H1 (cell line): ENCODE data around the gene PRKCA. TPM values are rescaled to one million over a fixed set of nuclear protein-coding genes. Genes with fewer than 3 reads are reported as not detected.

Source experiments
- CTCF ChIA-PET: fragments of 300-600 bp; sonication (Branson Sonifier 250); formaldehyde crosslinking; loops from one replicate; lab custom pipeline; 2021; ENCODE audit not compliant: partially characterized antibody; lab: Charles Lee
- POLR2A ChIA-PET: fragments of 300-600 bp; sonication (Branson Sonifier 250); formaldehyde crosslinking; loops from one replicate; lab custom pipeline; 2021; ENCODE audit warnings: inconsistent platforms; ENCODE audit not compliant: partially characterized antibody; lab: Charles Lee
- DNase-seq, 2 experiments: peaks; one replicate each; pipeline versions ENCODE4 v3.0.0 to v3.0.0-alpha.2; 2010 to 2022; ENCODE audit warnings: low spot score in 2 of 2, low read depth in 1 of 2, mixed read lengths in 1 of 2
- FAIRE-seq: peaks from 2 replicates; lab custom pipeline; 2011; peaks lifted over from hg19 to GRCh38; lab: Jason Lieb, UNC
- H2AFZ ChIP-seq: 2 replicates; pipeline ENCODE4 v1.8.1; 2012; ENCODE audit warnings: low read length, inconsistent platforms
- H2AK5ac ChIP-seq: 2 replicates; pipeline ENCODE4 v1.6.1; 2013; ENCODE audit warnings: low read depth, low read length
- H2BK120ac ChIP-seq: replicated peaks from 2 replicates; pipeline ENCODE3; 2013; ENCODE audit warnings: low read depth, low read length, inconsistent platforms
- H2BK12ac ChIP-seq: 2 replicates; pipeline ENCODE4 v1.6.1; 2013; ENCODE audit warnings: low read depth, low read length
- H2BK15ac ChIP-seq: 2 replicates; pipeline ENCODE4 v1.6.1; 2013; ENCODE audit warnings: low read length
- H2BK20ac ChIP-seq: 2 replicates; pipeline ENCODE4 v1.6.1; 2013; ENCODE audit warnings: low read length
- H2BK5ac ChIP-seq: 2 replicates; pipeline ENCODE4 v1.6.1; 2013; ENCODE audit warnings: low read depth, low read length
- H3K14ac ChIP-seq: 2 replicates; pipeline ENCODE4 v1.6.1; 2013; ENCODE audit warnings: inconsistent platforms; ENCODE audit not compliant: insufficient read length
- H3K18ac ChIP-seq: 2 replicates; pipeline ENCODE4 v1.6.1; 2013; ENCODE audit warnings: low read length; ENCODE audit errors: extremely low read depth
- H3K23ac ChIP-seq: 2 replicates; pipeline ENCODE4 v1.6.1; 2013; ENCODE audit warnings: inconsistent platforms; ENCODE audit not compliant: insufficient read length
- H3K23me2 ChIP-seq: 2 replicates; pipeline ENCODE4 v1.6.1; 2013; ENCODE audit warnings: low read depth, low read length
- H3K27ac ChIP-seq: 2 replicates; pipeline ENCODE4 v1.6.1; 2011; ENCODE audit warnings: low read depth, low read length, inconsistent platforms
- H3K27me3 ChIP-seq, 4 experiments: replicated peaks in 1 of 4; 1 replicate in 1 of 4; 2 replicates in 3 of 4; pipeline versions ENCODE4 v1.6.1 to v1.8.1; 2011 to 2013; ENCODE audit warnings: low read length in 3 of 4, mild to moderate bottlenecking in 3 of 4, inconsistent platforms in 2 of 4, mixed read lengths in 2 of 4, moderate library complexity in 1 of 4; ENCODE audit not compliant: control insufficient read depth in 3 of 4, insufficient read depth in 3 of 4; ENCODE audit errors: extremely low read depth in 1 of 4
- H3K36me3 ChIP-seq, 4 experiments: 2 replicates each; pipeline versions ENCODE4 v1.6.1 to v1.8.1; 2011 to 2013; ENCODE audit warnings: mild to moderate bottlenecking in 4 of 4, low read length in 3 of 4, moderate library complexity in 2 of 4, control low read depth in 1 of 4, inconsistent platforms in 1 of 4; ENCODE audit not compliant: insufficient read depth in 4 of 4, control insufficient read depth in 2 of 4
- H3K4ac ChIP-seq: replicated peaks from 2 replicates; pipeline ENCODE3; 2013; ENCODE audit warnings: low read length, low read depth, mixed read lengths, inconsistent platforms; ENCODE audit not compliant: insufficient read length
- H3K4me1 ChIP-seq, 4 experiments: replicated peaks in 1 of 4; 1 replicate in 1 of 4; 2 replicates in 3 of 4; pipeline versions ENCODE4 v1.6.1 to v1.8.1; 2011 to 2013; ENCODE audit warnings: low read length in 3 of 4, inconsistent platforms in 2 of 4, mixed read lengths in 1 of 4; ENCODE audit not compliant: insufficient read depth in 4 of 4, control insufficient read depth in 3 of 4
- H3K4me2 ChIP-seq, 2 experiments: 2 replicates each; pipeline versions ENCODE4 v1.6.1 to v1.8.1; 2011 to 2013; ENCODE audit warnings: low read depth in 2 of 2, low read length in 2 of 2, control low read depth in 1 of 2, inconsistent platforms in 1 of 2, mild to moderate bottlenecking in 1 of 2; ENCODE audit not compliant: insufficient read depth in 1 of 2
- H3K4me3 ChIP-seq, 4 experiments: fragments of 200-600, 300-600 bp in 1 of 4; sonication (generic), shearing (Covaris generic), sonication (Bioruptor Twin) in 1 of 4; 2 replicates each; pipeline versions ENCODE4 v1.5.1 to v1.8.1; 2011 to 2016; ENCODE audit warnings: low read length in 4 of 4, low read depth in 3 of 4, control low read depth in 2 of 4, inconsistent platforms in 2 of 4, mild to moderate bottlenecking in 2 of 4, mixed read lengths in 1 of 4, moderate library complexity in 1 of 4; ENCODE audit not compliant: insufficient read depth in 2 of 4; ENCODE audit errors: extremely low read depth in 1 of 4
- H3K56ac ChIP-seq: replicated peaks from 2 replicates; pipeline ENCODE3; 2013; ENCODE audit warnings: low read depth, mild to moderate bottlenecking, mixed read lengths, low read length, inconsistent platforms; ENCODE audit not compliant: insufficient read length
- H3K79me1 ChIP-seq: 2 replicates; pipeline ENCODE4 v1.6.1; 2013; ENCODE audit warnings: low read depth, low read length, control low read depth
- H3K79me2 ChIP-seq, 2 experiments: 2 replicates each; pipeline versions ENCODE4 v1.6.1 to v1.8.1; 2012 to 2013; ENCODE audit warnings: low read length in 2 of 2, mild to moderate bottlenecking in 2 of 2, inconsistent platforms in 1 of 2; ENCODE audit not compliant: insufficient read depth in 2 of 2, control insufficient read depth in 1 of 2
- H3K9ac ChIP-seq, 4 experiments: replicated peaks in 1 of 4; 1 replicate in 1 of 4; 2 replicates in 3 of 4; pipeline versions ENCODE4 v1.6.1 to v1.8.1; 2011 to 2013; ENCODE audit warnings: low read depth in 3 of 4, low read length in 3 of 4, control low read depth in 2 of 4, mild to moderate bottlenecking in 2 of 4, moderate library complexity in 2 of 4, inconsistent platforms in 1 of 4; ENCODE audit errors: extremely low read depth in 1 of 4
- H3K9me3 ChIP-seq, 2 experiments: 2 replicates each; pipeline versions ENCODE4 v1.6.1 to v1.8.1; 2012 to 2013; ENCODE audit warnings: mild to moderate bottlenecking in 2 of 2, moderate library complexity in 2 of 2, control low read depth in 1 of 2, inconsistent platforms in 1 of 2, low read depth in 1 of 2, low read length in 1 of 2, mixed read lengths in 1 of 2; ENCODE audit not compliant: insufficient read depth in 2 of 2
- H4K20me1 ChIP-seq, 2 experiments: replicated peaks in 1 of 2; 2 replicates each; pipeline versions ENCODE3 to v1.8.1; 2011 to 2013; ENCODE audit warnings: inconsistent platforms in 2 of 2, low read length in 2 of 2, mild to moderate bottlenecking in 1 of 2; ENCODE audit not compliant: insufficient read depth in 2 of 2, control insufficient read depth in 1 of 2
- H4K5ac ChIP-seq: 2 replicates; pipeline ENCODE4 v1.6.1; 2013; ENCODE audit warnings: low read length, low read depth, mixed read lengths, inconsistent platforms; ENCODE audit not compliant: insufficient read length
- H4K8ac ChIP-seq: 2 replicates; pipeline ENCODE4 v1.8.0; 2013; ENCODE audit warnings: mild to moderate bottlenecking, moderate library complexity, low read length, inconsistent platforms; ENCODE audit not compliant: insufficient read depth; ENCODE audit errors: extremely low read depth
- H4K91ac ChIP-seq: replicated peaks from 2 replicates; pipeline ENCODE3; 2013; ENCODE audit warnings: low read length, mixed read lengths, inconsistent platforms; ENCODE audit not compliant: insufficient read length
- CTBP2 ChIP-seq: IDR thresholded peaks from 2 replicates; pipeline ENCODE4 v1.7.0; 2011; ENCODE audit warnings: borderline replicate concordance, mild to moderate bottlenecking, moderate library complexity, mixed read lengths, low read length; ENCODE audit not compliant: insufficient read depth, insufficient read length
- HDAC2 ChIP-seq, 2 experiments: fragments of 300-600 bp in 1 of 2; sonication (generic) in 1 of 2; IDR thresholded peaks; 2 replicates each; pipeline ENCODE4 v1.6.1; 2011 to 2012; ENCODE audit warnings: low read depth in 2 of 2, low read length in 2 of 2, mild to moderate bottlenecking in 2 of 2, moderate library complexity in 2 of 2, borderline replicate concordance in 1 of 2, inconsistent platforms in 1 of 2
- KDM1A ChIP-seq: fragments of 200-600, 300-600 bp; sonication (generic); IDR thresholded peaks from 2 replicates; pipeline ENCODE4 v1.7.1; 2016; ENCODE audit warnings: mild to moderate bottlenecking, low read length, borderline replicate concordance
- SIRT6 ChIP-seq: IDR thresholded peaks from one replicate; pipeline ENCODE4 v1.7.1; 2012; ENCODE audit warnings: low read length, inconsistent platforms
- WGBS, 2 experiments: shearing (Covaris generic) in 1 of 2; methylation state at CpG; one replicate each; pipeline versions ENCODE4 v1.1.6 to v1.1.7; 2013 to 2015; ENCODE audit warnings: low lambda C conversion rate in 2 of 2, mixed read lengths in 2 of 2, inconsistent platforms in 1 of 2, low coverage in 1 of 2, missing lambda C conversion rate in 1 of 2; ENCODE audit not compliant: insufficient replicate concordance in 2 of 2, insufficient coverage in 1 of 2, insufficient read length in 1 of 2; ENCODE audit errors: extremely low coverage in 1 of 2, missing lambda C conversion rate in 1 of 2; 5-methylcytosine and 5-hydroxymethylcytosine counted together
- polyA plus RNA-seq, 7 experiments: library from polyadenylated mRNA; depleted of rRNA in 3 of 7; stranded (reverse) in 5 of 7; unstranded in 2 of 7; fragments of >200 nt in 5 of 7; fragments of 200-250 nt in 2 of 7; gene quantifications; 1 replicate in 5 of 7; 2 replicates in 1 of 7; 4 replicates in 1 of 7; pipeline versions ENCODE4 v1.2.1 to v1.2.3, GENCODE V29; 2011 to 2013; ENCODE audit warnings: missing spikeins in 2 of 7, mixed read lengths in 2 of 7
- total RNA-seq: library from RNA; stranded (reverse); fragmentation: NEBNext Ultra II Directional; extraction: Animal tissue kit (Norgen Biotek cat#: 25700); gene quantifications from 2 replicates; pipeline ENCODE4 v1.2.1, GENCODE V29; 2021
- TF ChIP-seq, protein P1 (sequence below): IDR thresholded peaks from 2 replicates; pipeline ENCODE4 v1.6.1; 2011; ENCODE audit warnings: low read depth, mild to moderate bottlenecking, low read length; ENCODE audit not compliant: insufficient read depth
- TF ChIP-seq, protein P2 (sequence below): IDR thresholded peaks from 2 replicates; pipeline ENCODE4 v1.6.1; 2012; ENCODE audit warnings: inconsistent platforms

PRKCA gene
- total and polyA plus RNA-seq, 2 of the 8 experiments (the other 6 are each of a cell fraction or from before 2014, with no cell fraction given), result 5.8 to 17.8 TPM

- H3K79me1 ChIP-seq, result no peaks in the 10 kb centered on the region; the same call in 1 of the 2 replicates
- H2BK20ac ChIP-seq, result no peak overlapping the region
- no peak overlapping the region for H3K14ac ChIP-seq
- no peak overlapping the region for H4K5ac ChIP-seq
- 90% methylated on average over 4 of the region's 4 CpGs; no CpG with 5 or more reads in 1 of the 2 experiments for WGBS, 2 experiments
- no peak overlapping the region for H2BK12ac ChIP-seq
- H4K8ac ChIP-seq, result no peak overlapping the region
- no peak for FAIRE-seq
- no peak overlapping the region for H4K91ac ChIP-seq
- no peak overlapping the region for H3K56ac ChIP-seq
- H4K20me1 ChIP-seq, result no peaks in the 10 kb centered on the region
- no peak overlapping the region for H3K4me3 ChIP-seq
- H2BK120ac ChIP-seq, result no peak overlapping the region
- H3K27me3 ChIP-seq, result no peaks in the 10 kb centered on the region
- no peak overlapping the region for H2AK5ac ChIP-seq
- peaks cover 2 to 6% of the 10 kb centered on the region in 2 experiments; a peak in 2 of 4 replicates for H3K9me3 ChIP-seq
- ChIA-PET POLR2A (no interaction called here), CTCF (interaction anchor here (0.9 kb wide), 1 partner anchor 117 kb away, joined by 3 read pairs; no protein-coding TSS in a partner anchor)
- no peak for DNase-seq
- no peaks in the 10 kb centered on the region for H3K79me2 ChIP-seq
- no peak overlapping the region for H3K4ac ChIP-seq
- H2AFZ ChIP-seq, result no peak overlapping the region
- H3K27ac ChIP-seq, result no peak overlapping the region
- TF ChIP-seq, protein P1, sequence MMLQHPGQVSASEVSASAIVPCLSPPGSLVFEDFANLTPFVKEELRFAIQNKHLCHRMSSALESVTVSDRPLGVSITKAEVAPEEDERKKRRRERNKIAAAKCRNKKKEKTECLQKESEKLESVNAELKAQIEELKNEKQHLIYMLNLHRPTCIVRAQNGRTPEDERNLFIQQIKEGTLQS, result no peak
- no peak for TF ChIP-seq HDAC2 (IDR thresholded peaks at IDR 0.05; ENCODE audit: borderline replicate concordance in 1 of 2, low read depth in 2 of 2, low read length in 2 of 2)
- no peak for TF ChIP-seq SIRT6
- TF ChIP-seq CTBP2, result no peak
- TF ChIP-seq, protein P2, sequence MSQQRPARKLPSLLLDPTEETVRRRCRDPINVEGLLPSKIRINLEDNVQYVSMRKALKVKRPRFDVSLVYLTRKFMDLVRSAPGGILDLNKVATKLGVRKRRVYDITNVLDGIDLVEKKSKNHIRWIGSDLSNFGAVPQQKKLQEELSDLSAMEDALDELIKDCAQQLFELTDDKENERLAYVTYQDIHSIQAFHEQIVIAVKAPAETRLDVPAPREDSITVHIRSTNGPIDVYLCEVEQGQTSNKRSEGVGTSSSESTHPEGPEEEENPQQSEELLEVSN, result no peak
- no peak for TF ChIP-seq KDM1A
- H3K4me1 ChIP-seq, result peaks cover 0 to 2% (median 0%) of the 10 kb centered on the region in 4 experiments; a peak in 1 of 7 replicates
- H2BK5ac ChIP-seq, result no peak overlapping the region
- no peak overlapping the region for H3K23ac ChIP-seq
- no peak overlapping the region for H3K9ac ChIP-seq
- no peaks in the 10 kb centered on the region for H3K23me2 ChIP-seq
- H2BK15ac ChIP-seq, result no peak overlapping the region
- H3K4me2 ChIP-seq, result no peak overlapping the region
- no peak overlapping the region for H3K18ac ChIP-seq
- no peaks in the 10 kb centered on the region for H3K36me3 ChIP-seq
These were observed 310.6 kb downstream of the PRKCA start for GRCh38 chr17:66612993-66613392.
